ENCODE data around the gene CDC6. TPM values are rescaled to one million over a fixed set of nuclear protein-coding genes. Genes with fewer than 3 reads are reported as not detected.

The CDC6 gene
- total RNA-seq, 1 donor from 2014 or later = 16.4 TPM

DNA sequence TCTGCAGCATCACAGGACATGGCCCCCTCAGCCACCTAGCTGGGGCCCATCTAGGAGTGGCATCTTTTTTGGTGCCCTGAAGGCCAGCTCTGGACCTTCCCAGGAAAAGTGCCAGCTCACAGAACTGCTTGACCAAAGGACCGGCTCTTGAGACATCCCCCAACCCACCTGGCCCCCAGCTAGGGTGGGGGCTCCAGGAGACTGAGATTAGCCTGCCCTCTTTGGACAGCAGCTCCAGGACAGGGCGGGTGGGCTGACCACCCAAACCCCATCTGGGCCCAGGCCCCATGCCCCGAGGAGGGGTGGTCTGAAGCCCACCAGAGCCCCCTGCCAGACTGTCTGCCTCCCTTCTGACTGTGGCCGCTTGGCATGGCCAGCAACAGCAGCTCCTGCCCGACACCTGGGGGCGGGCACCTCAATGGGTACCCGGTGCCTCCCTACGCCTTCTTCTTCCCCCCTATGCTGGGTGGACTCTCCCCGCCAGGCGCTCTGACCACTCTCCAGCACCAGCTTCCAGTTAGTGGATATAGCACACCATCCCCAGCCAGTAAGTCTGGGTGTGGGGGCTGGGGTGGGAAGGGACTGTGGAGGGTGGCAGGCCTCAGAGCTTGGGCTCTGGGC is 43.3 kb downstream of the CDC6 start:
- no peaks in the 10 kb centered on the region for H3K27me3 Mint-ChIP-seq (ENCODE audit: low read depth)
- no peaks in the 10 kb centered on the region for H3K9me3 Mint-ChIP-seq
- H3K27ac Mint-ChIP-seq = no peak overlapping the region
- H3K4me3 Mint-ChIP-seq = no peak overlapping the region
- TF ChIP-seq, protein P1, sequence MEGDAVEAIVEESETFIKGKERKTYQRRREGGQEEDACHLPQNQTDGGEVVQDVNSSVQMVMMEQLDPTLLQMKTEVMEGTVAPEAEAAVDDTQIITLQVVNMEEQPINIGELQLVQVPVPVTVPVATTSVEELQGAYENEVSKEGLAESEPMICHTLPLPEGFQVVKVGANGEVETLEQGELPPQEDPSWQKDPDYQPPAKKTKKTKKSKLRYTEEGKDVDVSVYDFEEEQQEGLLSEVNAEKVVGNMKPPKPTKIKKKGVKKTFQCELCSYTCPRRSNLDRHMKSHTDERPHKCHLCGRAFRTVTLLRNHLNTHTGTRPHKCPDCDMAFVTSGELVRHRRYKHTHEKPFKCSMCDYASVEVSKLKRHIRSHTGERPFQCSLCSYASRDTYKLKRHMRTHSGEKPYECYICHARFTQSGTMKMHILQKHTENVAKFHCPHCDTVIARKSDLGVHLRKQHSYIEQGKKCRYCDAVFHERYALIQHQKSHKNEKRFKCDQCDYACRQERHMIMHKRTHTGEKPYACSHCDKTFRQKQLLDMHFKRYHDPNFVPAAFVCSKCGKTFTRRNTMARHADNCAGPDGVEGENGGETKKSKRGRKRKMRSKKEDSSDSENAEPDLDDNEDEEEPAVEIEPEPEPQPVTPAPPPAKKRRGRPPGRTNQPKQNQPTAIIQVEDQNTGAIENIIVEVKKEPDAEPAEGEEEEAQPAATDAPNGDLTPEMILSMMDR (IDR thresholded peaks at IDR 0.05; ENCODE audit: unreplicated experiment) = no peak
- H3K4me1 Mint-ChIP-seq = peaks cover 34% of the 10 kb centered on the region
- H3K36me3 Mint-ChIP-seq = peaks cover 17% of the 10 kb centered on the region
- DNase-seq (ENCODE audit: low spot score in 2 of 2, unreplicated experiment in 2 of 2) = no peak

DNA sequence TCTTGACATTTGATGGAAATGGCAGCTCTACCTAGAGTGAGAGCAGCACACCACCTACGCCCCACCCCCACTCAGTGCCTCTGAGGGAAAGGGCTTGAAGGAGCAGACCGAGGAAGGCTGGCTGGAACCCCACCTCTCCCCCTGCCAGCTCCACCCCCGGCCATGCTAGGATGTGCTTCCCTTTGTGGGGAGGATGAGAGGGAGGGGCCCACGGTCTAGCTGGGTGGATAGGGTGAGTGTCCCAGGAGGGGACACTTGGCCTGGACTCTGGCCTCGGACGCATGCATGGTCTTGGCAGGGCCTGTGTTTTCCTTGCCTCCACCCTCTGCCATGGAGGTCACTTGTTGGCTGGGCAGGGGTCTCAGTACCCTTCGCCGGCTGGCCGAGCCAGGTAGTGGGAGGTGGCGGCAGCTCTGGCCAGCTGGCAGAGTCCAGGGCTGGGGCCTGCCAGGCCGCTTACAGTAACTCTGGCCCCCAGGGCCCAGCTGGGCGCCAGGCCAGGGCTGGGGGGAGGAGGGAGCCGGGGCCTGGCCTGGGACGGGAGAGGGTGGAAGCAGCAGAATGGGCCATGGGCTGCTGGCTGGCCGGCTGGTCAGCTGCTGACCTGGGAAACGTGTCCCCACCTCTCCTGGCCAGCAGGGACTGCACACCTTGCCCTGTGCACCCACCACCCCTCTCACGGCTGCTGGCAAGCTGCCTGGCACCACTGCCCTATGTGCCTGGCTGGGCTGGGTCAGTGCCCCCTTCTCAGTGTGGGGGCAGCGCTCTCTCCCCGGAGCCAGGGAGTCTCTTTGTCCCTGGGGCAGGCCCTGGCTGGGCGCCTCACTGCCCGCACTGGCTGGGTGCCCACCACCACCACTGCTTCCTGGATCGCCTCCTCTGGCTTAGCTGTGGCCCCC is 44.3 kb downstream of the CDC6 start:
- Mint-ChIP-seq H3K4me1 (peaks cover 35% of the 10 kb centered on the region), H3K36me3 (peaks cover 17% of the 10 kb centered on the region), H3K27ac (no peak overlapping the region), H3K9me3 (no peaks in the 10 kb centered on the region), H3K4me3 (no peak overlapping the region), H3K27me3 (ENCODE audit: low read depth) (no peaks in the 10 kb centered on the region)
- no peak for DNase-seq (ENCODE audit: low spot score in 2 of 2, unreplicated experiment in 2 of 2)
- TF ChIP-seq, protein P1 (IDR thresholded peaks at IDR 0.05; ENCODE audit: unreplicated experiment) = no peak

DNA sequence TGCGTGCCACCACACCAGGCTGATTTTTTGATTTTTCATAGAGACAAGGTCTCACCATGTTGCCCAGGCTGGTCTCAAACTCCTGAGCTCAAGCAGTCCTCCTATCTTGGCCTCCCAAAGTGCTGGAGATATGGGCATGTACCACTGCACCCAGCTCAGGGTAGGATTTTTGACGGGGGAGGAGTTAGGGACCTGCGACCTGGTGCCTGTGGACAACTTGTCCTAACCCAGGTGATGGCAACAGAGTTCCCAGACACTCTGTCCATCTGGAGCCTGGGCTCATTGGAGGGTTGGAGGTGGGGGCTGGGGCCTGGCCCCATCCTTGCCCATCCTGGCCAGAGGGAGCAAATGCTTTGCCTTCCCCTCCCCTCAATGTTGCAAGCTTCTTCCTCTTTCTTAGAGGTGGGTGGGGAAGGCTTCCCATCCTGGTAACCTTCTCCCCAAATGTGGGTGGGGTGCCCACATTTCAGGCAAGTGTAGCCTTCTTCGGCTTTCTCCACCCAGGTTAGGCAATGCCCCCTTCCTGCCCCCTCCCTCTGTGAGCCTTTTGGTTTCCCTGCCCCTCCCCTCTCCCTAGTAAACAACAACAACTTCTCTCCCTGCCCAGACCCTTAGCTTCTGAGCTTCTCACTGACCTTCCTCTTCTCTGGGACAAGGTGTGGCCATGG is 46.2 kb downstream of the CDC6 start:
- Mint-ChIP-seq H3K4me3 (no peak overlapping the region), H3K9me3 (no peaks in the 10 kb centered on the region), H3K36me3 (peaks cover 12% of the 10 kb centered on the region), H3K27me3 (ENCODE audit: low read depth) (no peaks in the 10 kb centered on the region), H3K27ac (peak overlapping the region; percentile 75), H3K4me1 (peaks cover 37% of the 10 kb centered on the region)
- no peak for DNase-seq (ENCODE audit: low spot score in 2 of 2, unreplicated experiment in 2 of 2)
- TF ChIP-seq, protein P1 (IDR thresholded peaks at IDR 0.05; ENCODE audit: unreplicated experiment) = no peak

DNA sequence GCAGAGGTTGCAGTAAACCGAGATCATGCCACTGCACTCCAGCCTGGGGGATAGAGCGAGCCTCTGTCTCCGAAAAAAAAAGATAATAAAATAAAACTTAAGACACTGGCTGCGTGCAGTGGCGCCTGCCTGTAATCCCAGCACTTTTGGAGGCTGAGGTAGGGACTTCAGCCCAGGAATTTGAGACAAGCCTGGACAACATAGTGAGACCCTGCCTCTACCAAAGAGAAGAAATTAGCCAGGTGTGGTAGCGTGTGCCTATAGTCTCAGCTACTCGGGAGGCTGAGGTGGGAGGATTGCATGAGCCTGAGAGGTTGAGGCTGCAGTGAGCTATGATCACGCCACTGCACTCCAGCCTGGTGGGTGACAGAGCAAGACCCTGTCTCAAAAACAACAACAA is 47.9 kb downstream of the CDC6 start:
- H3K9me3 Mint-ChIP-seq = no peaks in the 10 kb centered on the region
- TF ChIP-seq, protein P1 (IDR thresholded peaks at IDR 0.05; ENCODE audit: unreplicated experiment) = no peak
- DNase-seq (ENCODE audit: low spot score in 2 of 2, unreplicated experiment in 2 of 2) = no peak
- peaks cover 49% of the 10 kb centered on the region for H3K4me1 Mint-ChIP-seq
- no peak overlapping the region for H3K4me3 Mint-ChIP-seq
- H3K36me3 Mint-ChIP-seq = peaks cover 14% of the 10 kb centered on the region
- H3K27ac Mint-ChIP-seq = no peak overlapping the region
- H3K27me3 Mint-ChIP-seq (ENCODE audit: low read depth) = no peaks in the 10 kb centered on the region

DNA sequence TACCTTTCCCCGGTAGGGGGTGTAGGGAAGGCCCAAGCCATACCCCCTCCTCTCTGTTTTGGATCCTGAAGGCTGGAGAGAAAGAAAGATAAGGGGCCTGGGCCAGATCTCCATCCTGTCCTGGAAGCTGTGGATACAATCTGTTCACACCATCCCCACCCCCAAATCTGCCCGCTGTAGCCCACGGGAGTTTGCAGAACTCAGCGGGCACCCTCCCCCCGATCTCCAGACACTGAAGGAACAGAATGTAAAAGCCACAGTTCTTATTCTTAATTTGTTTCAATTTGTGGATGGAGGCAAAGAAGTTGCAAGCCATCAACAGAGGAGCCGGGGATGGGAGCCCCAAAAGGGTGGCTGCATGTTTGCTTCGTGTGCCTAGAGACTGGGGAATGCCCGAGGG is 49.7 kb downstream of the CDC6 start:
- no peaks in the 10 kb centered on the region for H3K27me3 Mint-ChIP-seq (ENCODE audit: low read depth)
- no peaks in the 10 kb centered on the region for H3K9me3 Mint-ChIP-seq
- TF ChIP-seq, protein P1 (IDR thresholded peaks at IDR 0.05; ENCODE audit: unreplicated experiment) = no peak
- DNase-seq (ENCODE audit: low spot score in 2 of 2, unreplicated experiment in 2 of 2) = no peak
- peaks cover 9% of the 10 kb centered on the region for H3K36me3 Mint-ChIP-seq
- no peak overlapping the region for H3K4me3 Mint-ChIP-seq
- H3K27ac Mint-ChIP-seq = peak overlapping the region; percentile 71
- H3K4me1 Mint-ChIP-seq = peaks cover 46% of the 10 kb centered on the region

Data from mesothelial cell of epicardium (in vitro differentiated cells).